Raji (cell line): ENCODE measurements around the gene LBHD2.

Experiments
- POLR2A ChIP-seq: IDR thresholded peaks from 2 replicates; pipeline ENCODE4 v1.6.1; 2011; ENCODE audit warnings: low read depth, low read length, control low read depth; ENCODE audit not compliant: insufficient read depth

The LBHD2 gene

DNA sequence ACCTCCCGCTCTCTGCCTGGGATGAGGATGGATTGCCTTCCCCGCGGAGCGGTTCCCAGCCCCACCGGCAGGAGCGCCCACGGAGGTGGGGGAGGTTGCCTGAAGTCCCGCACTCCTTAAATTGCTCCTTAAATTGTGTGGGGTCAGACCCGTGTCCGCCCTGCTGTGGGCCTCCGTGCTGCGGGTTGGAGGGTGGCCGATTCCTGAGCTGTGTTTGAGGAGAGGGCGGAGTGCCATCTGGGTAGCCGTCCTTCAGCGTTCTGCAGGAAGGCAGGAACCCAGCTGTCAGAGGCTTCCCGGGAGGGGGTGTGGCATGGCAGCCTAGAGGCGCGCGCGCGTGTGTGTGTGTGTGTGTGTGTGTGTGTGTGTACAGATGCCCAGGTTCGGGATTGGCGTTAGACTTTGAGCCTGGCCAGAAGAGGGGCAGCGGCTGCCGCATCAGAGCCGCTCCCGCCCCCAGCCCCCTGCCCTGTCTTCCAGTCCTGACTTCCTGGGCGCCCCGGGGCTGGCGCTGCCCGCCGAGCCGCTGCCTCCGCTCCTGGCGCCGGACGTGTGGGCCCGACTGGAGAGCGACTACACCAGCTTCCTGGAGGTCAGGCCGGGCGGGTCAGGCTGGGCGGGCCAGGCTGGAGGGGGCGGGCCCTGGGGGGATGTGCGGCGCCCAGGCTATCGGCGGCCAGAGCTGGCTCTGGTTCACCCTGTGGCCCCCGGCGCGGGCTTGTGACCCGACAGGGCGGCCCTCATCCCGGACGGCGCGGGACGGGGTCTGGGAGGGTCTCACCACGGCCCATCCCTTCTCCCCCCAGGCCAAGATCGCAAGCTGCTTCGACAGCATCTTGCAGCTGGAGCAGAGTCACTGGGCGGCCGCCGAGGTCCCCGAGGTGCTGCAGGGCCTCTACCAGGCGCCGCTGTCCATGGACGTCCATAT lies 19.7 kb downstream of the LBHD2 start:
- TF ChIP-seq POLR2A: no peak

GRCh38 chr14:103104389-103104653 lies 20.3 kb downstream of the LBHD2 start:
- TF ChIP-seq POLR2A: no peak

DNA sequence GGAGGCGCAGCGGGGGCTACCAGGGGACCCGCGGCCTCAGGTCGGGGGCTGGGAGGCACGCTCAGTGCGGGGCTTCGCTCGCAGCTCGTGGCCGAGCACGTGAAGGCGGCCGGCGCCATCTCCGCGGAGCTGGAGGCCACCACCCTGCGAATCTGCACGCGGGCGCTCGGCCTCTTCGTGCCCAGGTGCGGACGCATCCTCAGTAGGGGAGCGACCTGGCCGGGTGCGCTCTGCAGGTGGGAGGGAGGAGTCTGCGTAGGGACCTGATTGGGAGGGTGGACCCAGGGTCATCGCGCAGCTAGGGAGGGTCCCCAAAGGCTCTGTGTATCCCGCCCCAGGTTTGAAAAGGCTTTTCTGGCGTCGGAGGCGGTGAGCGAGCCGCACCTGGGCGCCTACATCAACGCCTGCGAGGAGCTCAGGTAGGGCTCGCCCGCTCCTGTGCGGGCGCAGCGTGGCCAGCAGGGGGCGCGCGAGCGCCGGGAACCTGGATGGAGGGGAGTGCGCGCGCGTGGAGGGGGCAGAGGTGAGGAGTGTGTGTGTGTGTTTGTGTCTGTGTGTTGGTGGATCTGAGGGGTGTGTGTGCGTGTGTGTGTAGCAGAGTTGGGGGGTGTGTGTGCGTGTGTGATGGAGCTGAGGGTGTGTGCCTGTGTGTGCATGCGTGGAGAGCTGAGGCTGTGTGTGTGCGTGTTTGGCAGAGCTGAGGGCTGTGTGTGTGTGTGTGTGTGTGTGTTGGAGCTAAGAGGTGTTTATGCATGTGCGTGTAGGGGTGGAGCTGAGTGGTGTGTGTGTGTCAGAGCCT lies 20.8 kb downstream of the LBHD2 start:
- no peak for TF ChIP-seq POLR2A

DNA sequence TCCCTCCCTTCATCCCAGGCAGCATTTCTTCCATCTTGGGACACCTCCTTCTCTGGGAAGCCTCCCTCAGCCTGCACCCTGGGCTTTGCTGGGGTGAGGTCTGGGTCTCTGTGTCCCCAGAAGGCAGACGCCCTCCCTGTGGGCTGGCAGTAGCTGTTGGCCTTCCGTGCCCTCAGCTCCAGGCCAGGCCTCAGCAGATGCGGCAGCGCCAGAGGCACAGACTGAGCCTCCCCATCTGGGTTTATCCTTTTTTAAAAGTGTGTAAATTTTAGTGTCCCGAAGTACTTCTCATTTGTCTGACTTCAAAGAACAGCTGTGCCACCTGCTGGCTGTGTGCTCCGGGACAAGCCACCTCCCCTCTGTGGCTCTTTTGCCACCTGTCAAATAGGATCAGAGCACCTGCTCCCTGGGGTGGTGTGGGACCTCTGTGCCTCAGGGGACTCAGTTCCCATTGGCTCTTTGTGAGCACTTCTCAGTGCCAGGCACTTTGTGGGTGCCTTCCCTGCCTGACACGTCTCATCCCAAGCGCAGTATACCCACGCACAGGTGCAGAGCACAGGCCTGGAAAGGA lies 21.7 kb downstream of the LBHD2 start:
- TF ChIP-seq POLR2A: no peak

DNA sequence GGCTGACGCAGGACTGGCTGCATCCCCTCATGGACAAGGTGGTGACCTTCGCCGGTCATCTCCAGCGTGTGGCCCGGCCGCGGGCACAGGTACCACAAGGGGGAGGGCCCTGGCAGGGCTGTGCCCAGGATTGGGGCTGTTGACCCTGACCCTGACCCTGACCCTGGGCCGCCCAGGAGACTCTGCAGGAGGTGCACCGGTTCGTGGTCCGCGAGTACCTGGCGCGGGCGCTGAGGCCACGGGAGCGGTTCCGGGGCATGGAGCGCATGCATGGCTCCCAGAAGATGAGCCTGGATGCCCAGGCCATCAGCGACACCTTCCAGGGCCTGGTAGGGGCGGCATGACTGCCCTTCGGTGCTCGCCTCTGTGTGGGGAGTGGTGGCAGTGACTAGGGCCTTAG lies 23.4 kb downstream of the LBHD2 start:
- no peak for TF ChIP-seq POLR2A

- TF ChIP-seq POLR2A: no peak
Observed at GRCh38 chr14:103107941-103108748, 24.1 kb downstream of the LBHD2 start.

GRCh38 chr14:103108749-103109207 lies 24.8 kb downstream of the LBHD2 start:
- TF ChIP-seq POLR2A: no peak

DNA sequence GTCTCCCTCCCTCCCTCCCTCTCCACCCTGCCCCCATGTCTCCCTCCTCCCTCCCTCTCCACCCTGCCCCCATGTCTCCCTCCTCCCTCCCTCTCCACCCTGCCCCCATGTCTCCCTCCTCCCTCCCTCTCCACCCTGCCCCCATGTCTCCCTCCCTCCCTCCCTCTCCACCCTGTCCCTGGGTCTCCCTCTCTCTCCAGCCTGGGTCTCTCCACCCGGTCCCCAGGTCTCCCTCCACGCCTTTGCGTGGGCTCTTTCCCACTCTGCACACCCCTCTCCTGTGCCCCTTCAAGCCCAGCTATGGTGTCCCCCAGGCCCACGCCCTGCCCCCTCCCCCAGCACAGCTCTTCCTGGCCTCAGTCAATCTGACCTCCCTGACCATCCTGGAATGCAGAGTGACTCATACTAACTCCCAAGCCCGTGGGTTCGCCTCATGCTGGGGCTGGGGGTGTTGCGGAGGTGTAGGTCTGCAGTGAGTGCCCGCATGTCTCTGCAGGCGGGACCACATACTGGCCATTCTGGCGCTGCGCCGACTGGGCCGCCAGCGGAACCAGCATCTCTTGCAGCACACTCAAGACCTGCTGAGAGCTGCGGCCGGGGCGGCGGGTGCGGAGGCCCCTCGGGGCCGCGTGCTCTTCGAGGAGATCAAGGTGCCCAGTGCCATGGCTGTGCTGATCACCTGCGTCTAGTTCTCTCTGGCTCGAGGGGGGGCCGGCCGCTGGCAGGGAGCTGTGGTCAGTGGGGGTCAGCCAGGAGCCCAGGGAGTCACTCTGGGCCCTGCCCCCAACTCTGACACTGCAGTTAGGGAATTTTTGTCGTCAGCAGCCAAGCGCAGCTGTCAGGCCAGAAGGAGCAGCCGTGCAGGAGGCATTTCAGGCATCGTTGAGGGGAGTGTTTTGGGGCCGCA lies 25.8 kb downstream of the LBHD2 start:
- no peak for TF ChIP-seq POLR2A

DNA sequence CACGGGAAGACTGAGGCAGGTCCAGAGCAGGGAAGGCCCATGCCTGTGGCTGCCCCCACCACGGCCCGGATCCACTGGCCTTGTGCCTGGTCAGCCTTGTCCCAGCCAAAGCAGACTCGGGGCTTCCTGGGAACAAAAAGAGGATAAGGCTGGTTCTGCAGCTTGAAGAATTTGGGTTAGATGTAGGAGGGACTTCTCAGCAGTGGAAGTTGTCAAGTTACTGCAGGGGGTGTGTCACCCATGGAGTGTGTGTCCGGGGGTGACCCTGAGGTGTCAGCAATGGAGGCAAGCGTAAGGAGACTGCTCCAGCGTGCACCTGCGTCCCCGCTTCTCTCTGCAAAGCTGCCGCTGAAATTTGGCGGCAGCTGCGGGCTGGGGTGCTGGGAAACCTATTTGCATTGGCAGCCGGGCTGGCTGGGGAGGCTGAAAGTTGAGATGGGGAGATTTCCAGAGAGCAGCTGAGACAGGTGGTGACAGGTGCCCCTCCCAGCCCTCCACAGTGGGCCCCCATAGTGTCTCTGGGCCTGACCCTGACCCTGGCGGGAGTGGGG lies 26.7 kb downstream of the LBHD2 start:
- TF ChIP-seq POLR2A: no peak

- no peak for TF ChIP-seq POLR2A
Observed at GRCh38 chr14:103111232-103111868, 27.3 kb downstream of the LBHD2 start.

- no peak for TF ChIP-seq POLR2A
Observed at GRCh38 chr14:103112400-103113243, 28.6 kb downstream of the LBHD2 start.

- TF ChIP-seq POLR2A: no peak
Observed at GRCh38 chr14:103113303-103113702, 29.3 kb downstream of the LBHD2 start.
